Esophagus muscularis mucosa (tissue), 4 donors: ENCODE measurements around the gene OTOGL. TPM values are rescaled to one million over a fixed set of nuclear protein-coding genes. Genes with fewer than 3 reads are reported as not detected.

ENCODE experiments used
- DNase-seq: peaks from one replicate; pipeline ENCODE4 v3.0.0-alpha.2; 2017; ENCODE audit errors: extremely low spot score
- H3K27ac ChIP-seq, 4 donors: fragments of 200-600 bp; sonication (generic); replicated peaks in 1 of 4; 1 replicate in 3 of 4; 2 replicates in 1 of 4; pipeline ENCODE4 v1.5.1; 2016 to 2019; ENCODE audit warnings: mild to moderate bottlenecking in 1 of 4
- H3K27me3 ChIP-seq, 4 donors: fragments of 200-600 bp; sonication (generic); one replicate each; pipeline versions ENCODE4 v1.5.1 to v1.6.0; 2016 to 2019
- H3K36me3 ChIP-seq, 4 donors: fragments of 200-600 bp; sonication (generic); one replicate each; pipeline ENCODE4 v1.5.1; 2016 to 2019
- H3K4me1 ChIP-seq, 4 donors: fragments of 200-600 bp; sonication (generic); one replicate each; pipeline ENCODE4 v1.5.1; 2016 to 2019
- H3K4me3 ChIP-seq, 4 donors: fragments of 200-600 bp; sonication (generic); 1 replicate in 2 of 4; 2 replicates in 2 of 4; pipeline ENCODE4 v1.5.1; 2016 to 2019; ENCODE audit warnings: mild to moderate bottlenecking in 4 of 4, moderate library complexity in 1 of 4
- H3K9me3 ChIP-seq, 4 donors: fragments of 200-600 bp; sonication (generic); 1 replicate in 3 of 4; 2 replicates in 1 of 4; pipeline ENCODE4 v1.5.1; 2016 to 2019
- CTCF ChIP-seq, 3 experiments: fragments of 200-600 bp in 2 of 3; fragments of 450-650 bp in 1 of 3; sonication (generic) in 2 of 3; IDR thresholded peaks; one replicate each; pipeline ENCODE4 v1.5.1; 2017 to 2019; ENCODE audit warnings: antibody characterized with exemption in 3 of 3, mild to moderate bottlenecking in 2 of 3, moderate library complexity in 1 of 3
- EP300 ChIP-seq: sonication (generic); formaldehyde crosslinking; IDR thresholded peaks from one replicate; pipeline ENCODE4 v1.6.1; 2017; ENCODE audit warnings: antibody characterized with exemption
- POLR2A ChIP-seq: fragments of 450-650 bp; IDR thresholded peaks from one replicate; pipeline ENCODE4 v1.6.1; 2017; ENCODE audit warnings: antibody characterized with exemption, moderate library complexity, mild to moderate bottlenecking, low read depth
- POLR2AphosphoS5 ChIP-seq, 2 donors: sonication (generic); formaldehyde crosslinking; IDR thresholded peaks; one replicate each; pipeline ENCODE4 v1.6.1; 2017; ENCODE audit warnings: antibody characterized with exemption in 2 of 2
- WGBS: methylation state at CpG from one replicate; pipeline ENCODE4 v1.1.5; 2018; 5-methylcytosine and 5-hydroxymethylcytosine counted together
- intact Hi-C: fragments of 100-400 bp; cut with DNase I; formaldehyde crosslinking; loops from one replicate; pipeline ENCODE4 v1.15.1; 2023
- total RNA-seq, 4 donors: library from RNA; depleted of rRNA; stranded (reverse); fragments of >200 nt; gene quantifications; one replicate each; pipeline versions ENCODE4 v1.1.0 to v1.2.1, GENCODE V29; 2016

OTOGL gene
- total RNA-seq, 4 donors from 2014 or later = 0.83 to 2.0 (median 1.6) TPM

GRCh38 chr12:80205960-80206359 is 106.6 kb downstream of the OTOGL start:
- H3K9me3 ChIP-seq = no peaks in the 10 kb centered on the region
- TF ChIP-seq CTCF (IDR thresholded peaks at IDR 0.05) (no peak), EP300 (no peak), POLR2AphosphoS5 (IDR thresholded peaks at IDR 0.05) (no peak), POLR2A (no peak)
- H3K27me3 ChIP-seq = no peaks in the 10 kb centered on the region
- 15% methylated on average over 1 of the region's 1 CpG for WGBS
- intact Hi-C loops = no loop called here
- no peak for DNase-seq
- no peaks in the 10 kb centered on the region for H3K36me3 ChIP-seq
- peaks cover 0 to 6% (median 3%) of the 10 kb centered on the region in 4 donors for H3K4me1 ChIP-seq
- H3K4me3 ChIP-seq = no peak overlapping the region
- no peak overlapping the region for H3K27ac ChIP-seq

- Histone ChIP-seq H3K27ac (no peak overlapping the region), H3K4me1 (peaks cover 0 to 8% (median 6%) of the 10 kb centered on the region in 4 donors), H3K27me3 (no peaks in the 10 kb centered on the region), H3K36me3 (no peaks in the 10 kb centered on the region), H3K9me3 (no peaks in the 10 kb centered on the region), H3K4me3 (no peak overlapping the region)
- intact Hi-C loops = no loop called here
- no peak for TF ChIP-seq POLR2AphosphoS5 (IDR thresholded peaks at IDR 0.05)
- DNase-seq = no peak
- 44% methylated on average over 1 of the region's 1 CpG for WGBS
Measured at GRCh38 chr12:80208071-80208470, 108.7 kb downstream of the OTOGL start.

GRCh38 chr12:80211671-80212070 is 112.3 kb downstream of the OTOGL start:
- TF ChIP-seq POLR2AphosphoS5 (IDR thresholded peaks at IDR 0.05) = no peak
- Histone ChIP-seq H3K9me3 (no peaks in the 10 kb centered on the region), H3K36me3 (no peaks in the 10 kb centered on the region), H3K27me3 (no peaks in the 10 kb centered on the region), H3K27ac (no peak overlapping the region), H3K4me3 (no peak overlapping the region), H3K4me1 (peaks cover 0 to 14% (median 6%) of the 10 kb centered on the region in 4 donors)
- intact Hi-C loops = no loop called here
- WGBS = 76% methylated on average over 2 of the region's 2 CpGs
- no peak for DNase-seq

- Histone ChIP-seq H3K36me3 (no peaks in the 10 kb centered on the region), H3K27ac (no peak overlapping the region), H3K4me3 (no peak overlapping the region), H3K9me3 (no peaks in the 10 kb centered on the region), H3K4me1 (peaks cover 0 to 22% (median 15%) of the 10 kb centered on the region in 4 donors), H3K27me3 (no peaks in the 10 kb centered on the region)
- no peak for DNase-seq
- TF ChIP-seq POLR2AphosphoS5 (IDR thresholded peaks at IDR 0.05) = no peak
- no peak for TF ChIP-seq EP300
- TF ChIP-seq POLR2A = no peak
- TF ChIP-seq CTCF (IDR thresholded peaks at IDR 0.05) = no peak
- intact Hi-C loops = no loop called here
- WGBS = 92% methylated on average over 4 of the region's 4 CpGs
Measured at GRCh38 chr12:80212938-80213645, 113.8 kb downstream of the OTOGL start.

- Histone ChIP-seq H3K9me3 (no peaks in the 10 kb centered on the region), H3K27ac (no peak overlapping the region), H3K27me3 (no peaks in the 10 kb centered on the region), H3K4me1 (peaks cover 0 to 26% (median 20%) of the 10 kb centered on the region in 4 donors), H3K36me3 (no peaks in the 10 kb centered on the region), H3K4me3 (no peak overlapping the region)
- TF ChIP-seq POLR2AphosphoS5 (IDR thresholded peaks at IDR 0.05) (no peak), CTCF (IDR thresholded peaks at IDR 0.05) (no peak), EP300 (no peak), POLR2A (no peak)
- WGBS = 83% methylated on average over 3 of the region's 3 CpGs
- DNase-seq = no peak
- intact Hi-C loops = no loop called here
Measured at GRCh38 chr12:80213871-80214270, 114.5 kb downstream of the OTOGL start.
